Measurements from ENCODE around the gene KHDRBS2. TPM values are rescaled to one million over a fixed set of nuclear protein-coding genes. Genes with fewer than 3 reads are reported as not detected.

Gene KHDRBS2
- total RNA-seq, 2 donors from 2014 or later: 0.18 to 0.91 TPM

- no peak overlapping the region for H3K4me3 ChIP-seq
- no peaks in the 10 kb centered on the region for H3K4me1 ChIP-seq (replicated peaks)
- intact Hi-C loops (cut with DNase I): no loop called here
- no peak for DNase-seq (ENCODE audit: low spot score)
- WGBS: 81% methylated on average over 9 of the region's 9 CpGs
- TF ChIP-seq POLR2A (IDR thresholded peaks at IDR 0.05) (no peak), CTCF (IDR thresholded peaks at IDR 0.05) (no peak), POLR2AphosphoS5 (IDR thresholded peaks at IDR 0.05) (no peak)
- H3K36me3 ChIP-seq: no peaks in the 10 kb centered on the region
- H3K27ac ChIP-seq: no peak overlapping the region
- H3K9me3 ChIP-seq: no peaks in the 10 kb centered on the region
- H3K27me3 ChIP-seq (replicated peaks; ENCODE audit: insufficient read depth): no peaks in the 10 kb centered on the region
Observed at GRCh38 chr6:61894536-61894935, 391.5 kb downstream of the KHDRBS2 start.

GRCh38 chr6:61887423-61887822, 398.6 kb downstream of the KHDRBS2 start:
- Histone ChIP-seq H3K27me3 (replicated peaks; ENCODE audit: insufficient read depth) (no peaks in the 10 kb centered on the region), H3K4me3 (no peak overlapping the region), H3K4me1 (replicated peaks) (no peaks in the 10 kb centered on the region), H3K9me3 (no peaks in the 10 kb centered on the region), H3K27ac (no peak overlapping the region), H3K36me3 (no peaks in the 10 kb centered on the region)
- no peak for DNase-seq (ENCODE audit: low spot score)
- TF ChIP-seq CTCF (IDR thresholded peaks at IDR 0.05) (no peak), POLR2A (IDR thresholded peaks at IDR 0.05) (no peak), POLR2AphosphoS5 (IDR thresholded peaks at IDR 0.05) (no peak)
- 68% methylated on average over 1 of the region's 1 CpG for WGBS
- intact Hi-C loops (cut with DNase I): no loop called here

- H3K27ac ChIP-seq: no peak overlapping the region
- no peaks in the 10 kb centered on the region for H3K9me3 ChIP-seq
- no peaks in the 10 kb centered on the region for H3K4me1 ChIP-seq (replicated peaks)
- no peak for DNase-seq (ENCODE audit: low spot score)
- no peaks in the 10 kb centered on the region for H3K36me3 ChIP-seq
- 71% methylated on average over 1 of the region's 1 CpG for WGBS
- intact Hi-C loops (cut with DNase I): no loop called here
- H3K4me3 ChIP-seq: no peak overlapping the region
- TF ChIP-seq POLR2A (IDR thresholded peaks at IDR 0.05) (no peak), POLR2AphosphoS5 (IDR thresholded peaks at IDR 0.05) (no peak), CTCF (IDR thresholded peaks at IDR 0.05) (no peak)
- no peaks in the 10 kb centered on the region for H3K27me3 ChIP-seq (replicated peaks; ENCODE audit: insufficient read depth)
Observed at GRCh38 chr6:61886608-61887259, 399.3 kb downstream of the KHDRBS2 start.

- Histone ChIP-seq H3K36me3 (no peaks in the 10 kb centered on the region), H3K27me3 (replicated peaks; ENCODE audit: insufficient read depth) (no peaks in the 10 kb centered on the region), H3K4me3 (no peak overlapping the region), H3K27ac (no peak overlapping the region), H3K9me3 (no peaks in the 10 kb centered on the region), H3K4me1 (replicated peaks) (no peaks in the 10 kb centered on the region)
- DNase-seq (ENCODE audit: low spot score): no peak
- WGBS: 96% methylated on average over 15 of the region's 15 CpGs
- intact Hi-C loops (cut with DNase I): no loop called here
- TF ChIP-seq CTCF (IDR thresholded peaks at IDR 0.05): no peak
- no peak for TF ChIP-seq POLR2A (IDR thresholded peaks at IDR 0.05)
- TF ChIP-seq POLR2AphosphoS5 (IDR thresholded peaks at IDR 0.05): no peak
Observed at GRCh38 chr6:61869632-61870400, 416.2 kb downstream of the KHDRBS2 start.
